Lung (tissue), 12 donors: ENCODE results near the gene C3orf20. TPM values are rescaled to one million over a fixed set of nuclear protein-coding genes. Genes with fewer than 3 reads are reported as not detected.

Experiments used
- ATAC-seq: fragments of 200-7000 bp; cut with Tn5 transposase; one replicate; pipeline ENCODE4 v1.9.1; 2020; ENCODE audit warnings: moderate number of reproducible peaks; ENCODE audit not compliant: insufficient read depth, low FRiP score
- DNase-seq, 3 donors: peaks; one replicate each; pipeline ENCODE4 v3.0.0-alpha.2; 2013 to 2017
- H3K27ac ChIP-seq, 2 donors: one replicate each; pipeline ENCODE4 v1.5.1; 2013; ENCODE audit warnings: mild to moderate bottlenecking in 2 of 2, moderate library complexity in 2 of 2, control low read depth in 1 of 2, inconsistent platforms in 1 of 2, low read depth in 1 of 2, low read length in 1 of 2
- H3K27me3 ChIP-seq, 3 donors: one replicate each; pipeline ENCODE4 v1.5.1; 2013; ENCODE audit warnings: low read length in 2 of 3; ENCODE audit not compliant: control insufficient read depth in 3 of 3, insufficient read depth in 3 of 3
- H3K36me3 ChIP-seq, 4 donors: one replicate each; pipeline ENCODE4 v1.5.1; 2013; ENCODE audit warnings: low read length in 4 of 4, mild to moderate bottlenecking in 1 of 4, moderate library complexity in 1 of 4; ENCODE audit not compliant: control insufficient read depth in 4 of 4, insufficient read depth in 4 of 4
- H3K4me1 ChIP-seq, 5 donors: one replicate each; pipeline ENCODE4 v1.5.1; 2013; ENCODE audit warnings: low read length in 5 of 5, mild to moderate bottlenecking in 2 of 5, moderate library complexity in 1 of 5; ENCODE audit not compliant: control insufficient read depth in 5 of 5, insufficient read depth in 5 of 5
- H3K4me3 ChIP-seq: one replicate; pipeline ENCODE4 v1.5.1; 2013; ENCODE audit warnings: mild to moderate bottlenecking, control low read depth, moderate library complexity
- H3K9ac ChIP-seq, 2 donors: one replicate each; pipeline ENCODE4 v1.5.1; 2013; ENCODE audit warnings: low read length in 2 of 2, control low read depth in 1 of 2; ENCODE audit not compliant: insufficient read depth in 1 of 2
- H3K9me3 ChIP-seq, 4 donors: one replicate each; pipeline ENCODE4 v1.5.1; 2013; ENCODE audit warnings: low read length in 3 of 4, mild to moderate bottlenecking in 1 of 4, moderate library complexity in 1 of 4; ENCODE audit not compliant: control insufficient read depth in 4 of 4, insufficient read depth in 3 of 4
- WGBS, 2 donors: extraction: QIAGEN DNeasy Blood & Tissue Kit; methylation state at CpG; one replicate each; pipeline ENCODE4 v1.1.7; 2013; 5-methylcytosine and 5-hydroxymethylcytosine counted together
- polyA plus RNA-seq, 2 donors: library from polyadenylated mRNA; stranded (reverse); fragments of 200-250 nt; gene quantifications; one replicate each; pipeline ENCODE4 v1.2.1, GENCODE V29; 2013
- total RNA-seq, 2 donors: library from RNA; depleted of rRNA in 1 of 2; stranded (reverse); fragments of >200 nt in 1 of 2; gene quantifications; one replicate each; pipeline ENCODE4 v1.2.1, GENCODE V29; 2014 to 2021
- TF ChIP-seq, protein P1 (sequence below): IDR thresholded peaks from 2 replicates; pipeline ENCODE4 v1.5.1; 2012; ENCODE audit warnings: mild to moderate bottlenecking; ENCODE audit errors: control extremely low read depth, extremely low read depth
- donor health status: control.
- donor health status: control.
- donor health status: Bipolar disorder and iron deficiency.
- donor health status: healthy.
- donor health status: DM: yes; HTN: yes; CAD: no.

The C3orf20 gene
- total and polyA plus RNA-seq, 4 donors: 0.03 to 0.14 (median 0.12) TPM; not detected in 1

DNA sequence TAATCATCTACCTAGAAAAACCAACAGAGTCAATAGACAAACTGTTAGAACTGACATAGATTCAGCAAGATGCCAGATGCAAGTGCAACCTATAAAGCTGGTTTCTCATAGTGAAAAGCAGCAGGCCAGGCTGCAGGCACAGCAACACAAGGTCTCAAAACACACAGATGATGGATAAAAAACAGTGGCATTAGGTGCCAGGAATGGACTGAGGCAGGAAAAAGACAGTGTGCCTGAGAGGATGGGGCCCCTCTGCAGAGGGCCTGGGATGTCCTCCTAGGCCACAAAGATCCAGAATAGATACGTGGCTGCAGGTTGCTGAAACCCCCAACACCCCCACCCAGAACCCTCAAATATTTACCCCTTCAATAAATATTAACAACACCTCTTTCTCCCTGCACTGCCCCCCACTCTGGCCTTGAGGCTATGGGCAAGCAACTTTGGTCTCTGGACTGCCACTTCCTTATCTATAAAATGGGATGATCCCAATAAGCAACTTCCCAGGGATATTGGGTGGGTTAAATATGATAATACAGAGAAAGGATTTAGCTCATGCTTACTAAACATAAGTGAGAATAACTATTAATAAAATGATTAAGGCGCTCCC lies 108.6 kb downstream of the C3orf20 start:
- Histone ChIP-seq H3K4me1 (peaks cover 0 to 11% (median 3%) of the 10 kb centered on the region in 5 donors), H3K36me3 (no peaks in the 10 kb centered on the region), H3K9me3 (peaks cover 0 to 3% (median 1%) of the 10 kb centered on the region in 4 donors), H3K27ac (no peak overlapping the region), H3K9ac (no peak overlapping the region), H3K4me3 (no peak overlapping the region), H3K27me3 (no peaks in the 10 kb centered on the region)
- no peak for DNase-seq
- no peak for ATAC-seq
- WGBS, 2 donors: 86 to 90% methylated on average over 2 of the region's 2 CpGs
- TF ChIP-seq, protein P1, sequence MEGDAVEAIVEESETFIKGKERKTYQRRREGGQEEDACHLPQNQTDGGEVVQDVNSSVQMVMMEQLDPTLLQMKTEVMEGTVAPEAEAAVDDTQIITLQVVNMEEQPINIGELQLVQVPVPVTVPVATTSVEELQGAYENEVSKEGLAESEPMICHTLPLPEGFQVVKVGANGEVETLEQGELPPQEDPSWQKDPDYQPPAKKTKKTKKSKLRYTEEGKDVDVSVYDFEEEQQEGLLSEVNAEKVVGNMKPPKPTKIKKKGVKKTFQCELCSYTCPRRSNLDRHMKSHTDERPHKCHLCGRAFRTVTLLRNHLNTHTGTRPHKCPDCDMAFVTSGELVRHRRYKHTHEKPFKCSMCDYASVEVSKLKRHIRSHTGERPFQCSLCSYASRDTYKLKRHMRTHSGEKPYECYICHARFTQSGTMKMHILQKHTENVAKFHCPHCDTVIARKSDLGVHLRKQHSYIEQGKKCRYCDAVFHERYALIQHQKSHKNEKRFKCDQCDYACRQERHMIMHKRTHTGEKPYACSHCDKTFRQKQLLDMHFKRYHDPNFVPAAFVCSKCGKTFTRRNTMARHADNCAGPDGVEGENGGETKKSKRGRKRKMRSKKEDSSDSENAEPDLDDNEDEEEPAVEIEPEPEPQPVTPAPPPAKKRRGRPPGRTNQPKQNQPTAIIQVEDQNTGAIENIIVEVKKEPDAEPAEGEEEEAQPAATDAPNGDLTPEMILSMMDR: no peak

GRCh38 chr3:14784087-14784681 lies 109.2 kb downstream of the C3orf20 start:
- Histone ChIP-seq H3K27ac (no peak overlapping the region), H3K36me3 (no peaks in the 10 kb centered on the region), H3K9ac (no peak overlapping the region), H3K4me3 (no peak overlapping the region), H3K4me1 (peaks cover 0 to 11% (median 3%) of the 10 kb centered on the region in 5 donors), H3K27me3 (no peaks in the 10 kb centered on the region), H3K9me3 (peaks cover 0 to 3% (median 1%) of the 10 kb centered on the region in 4 donors)
- TF ChIP-seq, protein P1: no peak
- 58 to 75% methylated on average over 8 of the region's 8 CpGs for WGBS, 2 donors
- ATAC-seq (no peak), DNase-seq (peak; percentile 81 to 84 (median 82))

GRCh38 chr3:14785207-14786155 lies 110.5 kb downstream of the C3orf20 start:
- H3K36me3 ChIP-seq: no peaks in the 10 kb centered on the region
- peaks cover 0 to 11% (median 3%) of the 10 kb centered on the region in 5 donors for H3K4me1 ChIP-seq
- no peaks in the 10 kb centered on the region for H3K27me3 ChIP-seq
- TF ChIP-seq, protein P1: no peak
- ATAC-seq: no peak
- H3K9me3 ChIP-seq: peaks cover 0 to 3% (median 1%) of the 10 kb centered on the region in 4 donors
- H3K4me3 ChIP-seq: no peak overlapping the region
- 86 to 91% methylated on average over 20 of the region's 20 CpGs for WGBS, 2 donors
- H3K27ac ChIP-seq: no peak overlapping the region
- no peak overlapping the region for H3K9ac ChIP-seq
- DNase-seq: no peak
